AG09319 (cell line): ENCODE data around the gene CADM2.

Source experiments
- DNase-seq: peaks from one replicate; pipeline ENCODE4 v3.0.0-alpha.2; 2010; ENCODE audit warnings: low read depth; ENCODE audit errors: extremely low read depth
- CTCF ChIP-seq: IDR thresholded peaks from 2 replicates; pipeline ENCODE4 v1.5.1; 2011; ENCODE audit warnings: low read depth, mild to moderate bottlenecking, inconsistent platforms, low read length, moderate library complexity

CADM2 gene

GRCh38 chr3:85801955-85802354 lies 843.2 kb downstream of the CADM2 start:
- TF ChIP-seq CTCF = no peak
- no peak for DNase-seq

- TF ChIP-seq CTCF = no peak
- DNase-seq = no peak
Measured at GRCh38 chr3:85808755-85809154, 850.0 kb downstream of the CADM2 start.

GRCh38 chr3:85821130-85821756 lies 862.5 kb downstream of the CADM2 start:
- no peak for DNase-seq
- TF ChIP-seq CTCF = no peak

GRCh38 chr3:85835857-85836440 lies 877.2 kb downstream of the CADM2 start:
- TF ChIP-seq CTCF = no peak
- no peak for DNase-seq

- no peak for TF ChIP-seq CTCF
Measured at GRCh38 chr3:85837402-85837801, 878.6 kb downstream of the CADM2 start.

GRCh38 chr3:85838921-85839320 lies 880.1 kb downstream of the CADM2 start:
- no peak for TF ChIP-seq CTCF
- no peak for DNase-seq

More at GRCh38 chr3:85837402-85837801, 878.6 kb downstream of the CADM2 start:
- DNase-seq = no peak

GRCh38 chr3:85842081-85842480 lies 883.3 kb downstream of the CADM2 start:
- no peak for TF ChIP-seq CTCF
- no peak for DNase-seq
